ENCODE data around the gene DHX16. TPM values are rescaled to one million over a fixed set of nuclear protein-coding genes. Genes with fewer than 3 reads are reported as not detected.
"Not testable (repeated sequence)": the region's sequence is repeated elsewhere in the genome, so short reads cannot be mapped to it uniquely, and the experiment has no call there.

The DHX16 gene
- total RNA-seq (10 to 100 TPM; 23.8 to 28.1 TPM), polyA plus RNA-seq (ENCODE audit: insufficient read length in 6 of 6) (10 to 100 TPM; 34.0 to 43.4 (median 41.8) TPM)
- long read RNA-seq, donor 1, partial matches to known transcripts, result 9 of 11 reads
- long read RNA-seq, donor 1, other reads (novel, unspliced or antisense), result 0 of 11 reads
- long read RNA-seq, donor 2, partial matches to known transcripts, result 1,312 of 1,367 reads
- long read RNA-seq, donor 2, other reads (novel, unspliced or antisense), result 52 of 1,367 reads
- long read RNA-seq, donor 3, transcript DHX16-202 (20 exons, 3,445 nt), result major isoform, 5 of 5 reads
- long read RNA-seq, donor 3, partial matches to known transcripts, result 0 of 5 reads
- long read RNA-seq, donor 3, other reads (novel, unspliced or antisense), result 0 of 5 reads
- long read RNA-seq, donor 4, transcript DHX16-202 (20 exons, 3,445 nt), result major isoform, 5 of 11 reads
- long read RNA-seq, donor 4, partial matches to known transcripts, result 5 of 11 reads
- long read RNA-seq, donor 4, other reads (novel, unspliced or antisense), result 1 of 11 reads
- long read RNA-seq, donor 5, result 0 reads
- long read RNA-seq, donor 6, partial matches to known transcripts, result 0 of 1 reads
- long read RNA-seq, donor 6, other reads (novel, unspliced or antisense), result 0 of 1 reads
- long read RNA-seq, donor 7, partial matches to known transcripts, result 0 of 2 reads
- long read RNA-seq, donor 7, other reads (novel, unspliced or antisense), result 0 of 2 reads
- long read RNA-seq, donor 8, partial matches to known transcripts, result 72 of 786 reads
- long read RNA-seq, donor 8, other reads (novel, unspliced or antisense), result 710 of 786 reads
- long read RNA-seq, donor 9, result 0 reads
- long read RNA-seq, donor 10, partial matches to known transcripts, result 3 of 3 reads
- long read RNA-seq, donor 10, other reads (novel, unspliced or antisense), result 0 of 3 reads
- long read RNA-seq, donor 11, partial matches to known transcripts, result 0 of 4 reads
- long read RNA-seq, donor 11, other reads (novel, unspliced or antisense), result 0 of 4 reads
- long read RNA-seq, donor 12, partial matches to known transcripts, result 0 of 2 reads
- long read RNA-seq, donor 12, other reads (novel, unspliced or antisense), result 0 of 2 reads

- intact Hi-C loops (cut with DNase I), result no loop called here
- Histone ChIP-seq H3K27ac (peak within 1 kb of the TSS; percentile 33 to 86), H3K4me3 (peak within 1 kb of the TSS; percentile 87 to 99), H3K9me3 (no peaks in the 10 kb centered on the region), H3K27me3 (no peaks in the 10 kb centered on the region), H3K36me3 (peaks cover 0 to 53% of the 10 kb centered on the region in 2 donors), H3K4me1 (peaks cover 10 to 32% of the 10 kb centered on the region in 2 donors)
- TF ChIP-seq, protein P1, sequence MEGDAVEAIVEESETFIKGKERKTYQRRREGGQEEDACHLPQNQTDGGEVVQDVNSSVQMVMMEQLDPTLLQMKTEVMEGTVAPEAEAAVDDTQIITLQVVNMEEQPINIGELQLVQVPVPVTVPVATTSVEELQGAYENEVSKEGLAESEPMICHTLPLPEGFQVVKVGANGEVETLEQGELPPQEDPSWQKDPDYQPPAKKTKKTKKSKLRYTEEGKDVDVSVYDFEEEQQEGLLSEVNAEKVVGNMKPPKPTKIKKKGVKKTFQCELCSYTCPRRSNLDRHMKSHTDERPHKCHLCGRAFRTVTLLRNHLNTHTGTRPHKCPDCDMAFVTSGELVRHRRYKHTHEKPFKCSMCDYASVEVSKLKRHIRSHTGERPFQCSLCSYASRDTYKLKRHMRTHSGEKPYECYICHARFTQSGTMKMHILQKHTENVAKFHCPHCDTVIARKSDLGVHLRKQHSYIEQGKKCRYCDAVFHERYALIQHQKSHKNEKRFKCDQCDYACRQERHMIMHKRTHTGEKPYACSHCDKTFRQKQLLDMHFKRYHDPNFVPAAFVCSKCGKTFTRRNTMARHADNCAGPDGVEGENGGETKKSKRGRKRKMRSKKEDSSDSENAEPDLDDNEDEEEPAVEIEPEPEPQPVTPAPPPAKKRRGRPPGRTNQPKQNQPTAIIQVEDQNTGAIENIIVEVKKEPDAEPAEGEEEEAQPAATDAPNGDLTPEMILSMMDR (IDR thresholded peaks at IDR 0.05), result peak; percentile 77 to 85
- ATAC-seq, result peak; percentile 96
- DNase-seq, result peak; percentile 93 to 97 (median 95)
These were observed at the start of gene DHX16 for GRCh38 chr6:30672445-30673253. Gene DHX16 (minus strand): TSS chr6:30673006. CDS start chr6:30672841, 165 bp downstream.

- H3K9me3 ChIP-seq, H3K27me3 ChIP-seq, DNase-seq, ATAC-seq: not testable (repeated sequence)
- intact Hi-C loops (cut with DNase I), result loop anchor here in 1 of 2 donors (2.0 kb wide), 1 partner anchor 43 kb away; no protein-coding TSS in a partner anchor
- peaks cover 8 to 54% of the 10 kb centered on the region in 2 donors for H3K36me3 ChIP-seq
- peak overlapping the region; percentile 80 for H3K4me3 ChIP-seq
- H3K4me1 ChIP-seq, result peaks cover 28 to 67% of the 10 kb centered on the region in 2 donors
- peak overlapping the region; percentile 74 to 94 for H3K27ac ChIP-seq
These were observed 49.1 kb upstream of the DHX16 start for GRCh38 chr6:30722025-30722279.

GRCh38 chr6:30721198-30722024 lies 48.6 kb upstream of the DHX16 start:
- Histone ChIP-seq H3K4me3 (peak overlapping the region; percentile 80), H3K36me3 (peaks cover 8 to 48% of the 10 kb centered on the region in 2 donors), H3K27ac (peak overlapping the region; percentile 94), H3K27me3 (no peaks in the 10 kb centered on the region), H3K4me1 (peaks cover 30 to 72% of the 10 kb centered on the region in 2 donors), H3K9me3 (no peaks in the 10 kb centered on the region)
- ATAC-seq, result peak; percentile 74
- TF ChIP-seq, protein P1 (IDR thresholded peaks at IDR 0.05), result peak; percentile 46 to 72
- DNase-seq, result peak; percentile 89 to 97 (median 94)
- intact Hi-C loops (cut with DNase I), result loop anchor here in 1 of 2 donors (2.0 kb wide), 1 partner anchor 43 kb away; no protein-coding TSS in a partner anchor

DNA sequence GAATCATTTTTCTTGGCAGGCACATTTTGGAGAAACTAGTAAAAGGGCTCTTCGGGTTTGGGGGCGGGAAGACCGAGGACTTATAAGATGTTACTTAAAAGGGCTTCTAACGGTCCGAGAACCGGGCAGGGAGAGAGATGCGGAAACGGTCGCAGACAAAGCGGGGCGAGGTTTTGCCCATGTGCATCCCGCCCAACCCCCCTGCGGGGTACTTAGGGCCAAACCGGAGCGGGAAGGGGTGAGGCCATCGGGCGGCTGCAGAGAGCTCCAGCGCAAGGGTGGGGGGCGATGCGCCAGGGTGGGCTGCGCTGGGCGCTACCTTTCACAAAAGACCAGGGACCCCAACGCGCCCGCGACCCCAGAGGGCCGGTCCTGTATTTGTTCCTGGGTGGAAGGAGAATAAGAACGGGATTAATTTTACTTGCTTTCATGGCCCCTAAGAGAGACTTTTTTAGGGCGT lies 48.0 kb upstream of the DHX16 start:
- TF ChIP-seq, protein P1 (IDR thresholded peaks at IDR 0.05), result no peak
- intact Hi-C loops (cut with DNase I), result no loop called here
- DNase-seq (peak; percentile 52 to 89 (median 80)), ATAC-seq (peak; percentile 32)
- H3K27ac ChIP-seq, result peak overlapping the region; percentile 94
- peaks cover 33 to 73% of the 10 kb centered on the region in 2 donors for H3K4me1 ChIP-seq
- peak overlapping the region; percentile 80 for H3K4me3 ChIP-seq
- H3K36me3 ChIP-seq, result peaks cover 8 to 42% of the 10 kb centered on the region in 2 donors
- no peaks in the 10 kb centered on the region for H3K27me3 ChIP-seq
- H3K9me3 ChIP-seq, result no peaks in the 10 kb centered on the region
